IPS DF 19.7 (cell line): ENCODE results near the gene CPNE2.
"Not testable (repeated sequence)": the region's sequence is repeated elsewhere in the genome, so short reads cannot be mapped to it uniquely, and the experiment has no call there.

Experiments
- DNase-seq: peaks from one replicate; pipeline ENCODE4 v3.0.0-alpha.2; 2013; ENCODE audit warnings: low read depth, low spot score

CPNE2 gene

DNA sequence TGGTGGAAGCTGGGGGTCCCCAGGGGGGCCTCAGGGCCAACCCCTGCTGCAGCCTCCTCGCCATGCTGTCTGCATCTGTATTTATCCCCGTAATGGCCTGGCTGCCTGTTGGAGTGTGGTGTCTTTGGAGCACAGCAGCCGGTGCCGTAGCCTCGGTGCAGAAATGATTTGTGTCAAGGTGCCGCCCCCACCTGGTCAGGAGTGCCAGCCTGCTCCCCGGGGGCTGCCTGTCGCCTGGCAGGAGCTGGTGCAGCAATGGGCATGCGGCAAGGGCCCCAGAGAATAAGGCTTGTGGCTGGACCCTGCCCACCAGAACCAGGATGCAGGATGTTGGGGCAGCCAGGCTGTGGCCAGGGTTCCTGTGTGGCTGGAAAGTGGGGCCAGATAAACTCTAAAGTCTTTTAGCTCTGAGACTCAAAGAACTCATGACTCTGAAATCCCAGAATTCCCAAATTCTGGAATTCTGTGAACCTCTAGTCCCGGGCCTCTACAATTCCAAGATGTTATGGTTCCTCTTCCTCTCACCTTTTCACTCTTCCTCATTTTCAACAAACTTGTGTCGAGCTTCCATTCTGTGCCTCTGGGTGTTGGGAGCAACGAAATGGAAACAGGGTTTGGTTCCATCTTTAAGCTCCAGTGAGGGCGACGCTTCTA is 5.9 kb downstream of the CPNE2 start:
- no peak for DNase-seq

DNA sequence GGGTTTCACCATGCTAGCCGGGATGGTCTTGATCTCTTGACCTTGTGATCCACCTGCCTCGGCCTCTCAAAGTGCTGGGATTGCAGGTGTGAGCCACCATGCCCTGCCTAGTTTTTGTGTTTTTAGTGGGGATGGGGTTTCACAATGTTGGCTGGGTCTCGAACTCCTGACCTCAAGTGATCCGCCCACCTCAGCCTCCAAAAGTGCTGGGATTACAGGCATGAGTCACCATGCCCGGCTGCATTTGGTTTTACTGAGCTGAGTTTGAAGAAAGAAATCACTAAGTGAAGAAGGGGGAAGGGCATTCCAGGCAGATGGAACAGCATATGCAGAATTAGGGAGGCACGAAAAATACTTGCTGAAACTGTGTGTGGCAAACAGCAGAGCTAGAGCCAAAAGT is 7.6 kb downstream of the CPNE2 start:
- DNase-seq: not testable (repeated sequence)

DNA sequence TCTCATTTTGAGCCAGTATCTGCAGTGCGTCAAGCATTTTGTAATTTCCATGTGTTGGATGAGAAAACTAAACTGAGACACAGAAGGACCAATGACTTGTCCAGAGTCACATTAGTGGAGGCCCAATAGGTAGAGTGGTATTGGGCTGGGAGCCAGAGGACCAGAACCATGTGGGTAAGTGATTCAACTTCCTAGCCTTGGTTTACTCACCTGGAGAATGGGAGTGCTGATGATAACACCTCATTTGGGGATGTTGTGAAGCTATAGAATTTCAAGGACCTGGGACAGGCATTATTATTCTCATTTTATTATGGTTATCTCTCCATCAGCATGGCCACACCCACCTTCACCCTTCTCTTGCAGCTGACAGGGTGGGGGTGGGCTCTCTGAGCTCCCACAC is 8.1 kb downstream of the CPNE2 start:
- no peak for DNase-seq

DNA sequence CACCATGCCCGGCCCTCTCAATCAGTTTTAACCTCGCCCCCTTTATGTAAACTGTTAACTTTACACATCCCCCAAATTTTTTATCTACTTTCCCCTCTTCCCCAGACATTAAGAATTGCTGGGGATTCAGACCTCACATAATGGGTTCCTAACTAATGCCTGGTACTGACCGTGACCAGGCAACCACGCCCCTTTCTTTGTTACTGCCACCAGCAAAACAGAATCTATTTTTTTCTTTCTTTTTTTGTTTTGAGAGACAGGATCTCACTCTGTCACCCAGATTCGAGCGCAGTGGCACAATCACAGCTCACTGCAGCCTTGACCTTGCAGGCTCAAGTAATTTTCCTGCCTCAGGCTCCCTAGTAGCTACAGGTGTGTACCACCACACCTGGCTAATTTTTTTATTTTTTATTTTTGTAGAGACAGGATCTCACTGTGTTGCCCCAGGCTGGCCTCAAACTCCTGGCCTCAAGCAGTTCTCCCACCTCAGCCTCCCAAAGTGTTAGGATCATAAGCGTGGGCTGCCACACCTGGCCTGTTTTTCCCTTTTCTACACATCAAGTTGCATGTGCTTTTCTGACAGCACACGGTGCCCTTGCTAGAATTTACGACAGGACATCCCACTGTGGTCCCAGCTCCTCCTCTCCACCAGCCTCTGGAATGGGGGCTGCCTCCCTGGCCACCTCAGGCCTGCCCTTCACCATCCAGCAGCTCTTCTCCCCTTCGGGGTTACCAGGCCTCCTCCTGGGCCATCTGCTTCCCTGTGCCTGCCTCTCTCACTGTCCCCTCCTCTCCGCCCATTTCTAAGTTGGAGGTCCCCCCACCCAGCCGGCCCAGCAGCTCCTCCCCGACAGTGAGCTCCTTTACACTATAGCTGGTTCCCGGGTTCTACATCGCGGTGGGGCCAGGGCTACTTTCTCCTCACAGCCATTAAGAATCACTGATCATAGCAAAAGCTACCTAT is 10.8 kb downstream of the CPNE2 start:
- DNase-seq: no peak

DNA sequence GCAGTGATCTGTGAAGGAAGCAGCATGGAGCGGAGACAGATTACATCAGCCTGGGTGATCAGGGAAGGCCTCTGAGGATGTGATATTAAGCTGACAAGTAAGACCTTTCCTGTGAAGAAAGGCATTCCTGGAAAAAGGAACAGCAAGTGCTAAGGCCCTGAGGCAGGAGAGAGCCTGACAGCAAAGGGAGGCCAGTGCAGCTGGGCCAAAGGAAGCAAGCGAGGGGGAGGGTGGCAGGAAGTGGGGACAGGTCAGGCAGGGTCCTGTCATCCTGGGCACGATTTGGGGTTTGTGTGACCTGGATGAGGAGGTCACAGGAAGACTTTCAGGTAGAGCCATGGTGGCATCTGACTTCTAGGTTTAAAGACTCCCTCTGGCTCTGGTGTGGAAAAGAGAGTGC is 12.3 kb downstream of the CPNE2 start:
- DNase-seq: no peak

DNA sequence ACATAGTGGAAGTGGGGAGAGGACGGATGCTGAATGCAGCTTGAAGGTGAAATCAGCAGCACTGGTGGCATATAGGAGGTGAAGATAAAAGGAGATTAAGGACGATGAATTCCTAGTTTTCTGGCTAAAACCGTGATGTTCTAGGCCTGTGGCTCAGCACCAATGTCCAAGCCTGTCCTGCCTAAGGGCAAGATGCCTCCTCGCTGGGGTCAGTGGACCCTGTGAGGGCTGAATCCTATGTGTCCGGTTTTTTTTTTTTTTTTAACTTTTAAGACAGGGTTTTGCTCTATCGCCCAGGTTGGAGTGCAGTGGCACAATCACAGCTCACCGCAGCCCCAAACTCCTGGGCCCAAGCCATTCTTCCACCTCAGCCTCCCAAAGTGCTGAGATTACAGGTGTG is 12.8 kb downstream of the CPNE2 start:
- no peak for DNase-seq

DNA sequence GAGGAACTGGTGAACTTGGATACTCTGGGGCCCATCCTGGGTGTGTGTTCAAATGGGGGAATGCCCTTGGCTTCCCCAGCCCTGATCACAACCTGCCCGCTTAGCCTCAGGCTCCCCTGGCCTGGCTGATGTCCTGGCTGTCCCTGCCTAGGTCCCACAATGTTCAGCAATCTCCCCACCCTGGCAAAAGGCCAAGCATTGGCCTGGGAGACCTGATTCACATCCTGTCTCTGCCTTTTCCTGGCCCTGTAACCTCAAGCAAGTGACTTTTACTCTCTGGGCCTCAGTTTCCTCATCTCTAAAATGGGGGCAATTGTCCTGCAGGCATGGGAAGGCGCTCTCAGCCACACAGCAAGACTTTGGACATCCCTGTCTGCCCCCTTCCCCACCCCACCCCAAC is 14.4 kb downstream of the CPNE2 start:
- DNase-seq: no peak

DNA sequence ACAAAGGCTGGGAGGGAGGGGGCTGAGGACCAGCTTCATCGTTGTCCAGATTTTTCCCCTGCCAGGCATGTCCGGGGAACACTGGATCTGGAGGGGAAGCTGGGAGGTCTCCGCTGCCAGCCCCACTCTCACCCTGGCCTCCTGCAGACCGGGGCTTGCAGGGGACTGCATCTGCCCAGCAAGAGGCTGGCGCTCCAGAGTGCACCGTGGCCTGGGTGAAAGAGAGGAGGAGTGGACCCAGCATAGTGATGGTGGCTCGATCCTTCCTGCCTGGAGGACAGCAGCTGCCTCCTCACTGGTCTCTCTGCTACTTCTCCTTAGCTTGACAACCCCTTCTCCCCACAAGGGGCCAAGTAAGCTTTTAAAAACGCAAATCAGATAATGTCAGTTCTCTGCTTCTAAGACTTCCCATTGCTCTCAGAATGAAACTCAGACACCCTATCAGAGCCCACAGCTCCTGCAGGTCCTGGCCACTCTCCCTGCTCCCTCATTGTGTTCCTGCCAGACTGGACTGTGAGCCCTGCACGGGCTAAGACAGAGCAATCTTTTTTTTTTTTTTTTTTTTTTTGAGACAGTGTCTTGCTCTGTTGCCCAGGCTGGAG is 15.0 kb downstream of the CPNE2 start:
- DNase-seq: no peak

DNA sequence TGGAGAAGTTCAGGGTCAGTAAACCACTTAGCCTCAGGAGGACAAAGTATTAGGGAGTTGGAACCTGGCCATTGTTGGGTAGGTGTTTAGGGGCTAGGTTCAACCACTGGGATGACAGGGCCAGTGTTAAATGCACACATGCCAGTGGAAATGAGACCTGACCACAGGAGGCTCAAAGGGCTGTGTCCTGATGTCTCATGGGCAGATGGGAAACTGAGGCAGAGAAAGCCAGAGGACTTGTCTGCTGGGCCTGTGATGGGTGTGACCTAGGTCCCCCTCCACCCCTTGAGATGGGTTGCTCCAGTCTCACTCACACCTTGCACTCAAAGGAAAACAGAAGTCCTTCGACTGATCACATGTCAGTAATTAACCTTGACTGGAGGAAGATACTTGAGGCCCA is 16.0 kb downstream of the CPNE2 start:
- no peak for DNase-seq

DNA sequence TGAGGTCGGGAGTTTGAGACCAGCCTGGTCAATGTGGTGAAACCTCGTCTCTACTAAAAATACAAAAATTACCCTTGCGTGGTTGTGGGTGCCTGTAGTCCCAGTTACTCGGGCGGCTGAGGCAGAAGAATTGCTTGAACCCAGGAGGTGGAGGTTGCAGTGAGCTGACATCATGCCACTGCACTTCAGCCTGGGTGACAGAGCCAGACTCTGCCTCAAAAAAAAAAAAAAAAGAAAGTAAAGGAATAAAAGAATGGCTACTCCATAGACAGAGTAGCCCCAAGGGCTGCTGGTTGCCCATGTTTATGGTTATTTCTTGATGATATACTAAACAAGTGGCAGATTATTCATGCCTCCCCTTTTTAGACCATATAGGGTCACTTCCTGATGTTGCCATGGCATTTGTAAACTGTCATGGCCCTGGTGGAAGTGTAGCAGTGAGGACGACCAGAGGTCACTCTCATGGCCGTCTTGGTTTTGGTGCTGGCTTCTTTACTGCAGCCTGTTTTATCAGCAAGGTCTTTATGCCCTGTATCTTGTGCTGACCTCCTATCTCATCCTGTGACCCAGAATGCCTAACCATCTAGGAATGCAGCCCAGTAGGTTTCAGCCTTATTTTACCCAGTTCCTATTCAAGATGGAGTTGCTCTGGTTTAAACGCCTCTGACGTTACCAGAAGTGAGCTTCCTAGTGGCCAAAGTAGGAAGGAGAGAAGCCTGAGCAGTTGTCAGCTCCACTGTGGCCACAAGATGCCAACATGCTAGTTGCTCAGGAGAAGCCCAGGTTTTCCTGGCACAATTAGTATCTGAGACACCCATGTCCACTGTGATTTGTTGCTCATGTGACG is 17.1 kb downstream of the CPNE2 start:
- DNase-seq: not testable (repeated sequence)

DNA sequence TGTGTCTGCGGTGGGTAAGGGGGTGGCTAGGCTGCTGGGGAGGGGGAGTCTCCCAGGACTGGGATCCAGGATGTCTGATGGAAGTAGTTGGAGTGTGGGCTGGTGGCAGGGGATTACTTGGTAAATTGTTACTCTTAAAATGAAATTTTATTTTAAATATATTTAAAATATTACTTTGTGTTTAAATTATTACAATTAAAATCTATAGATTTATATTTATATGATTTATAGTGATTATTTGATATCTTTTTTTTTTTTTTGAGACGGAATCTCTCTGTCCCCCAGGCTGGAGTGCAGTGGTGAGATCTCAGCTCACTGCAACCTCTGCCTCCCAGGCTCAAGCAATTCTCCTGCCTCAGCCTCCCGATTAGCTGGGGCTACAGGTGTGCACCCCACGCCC is 18.6 kb downstream of the CPNE2 start:
- no peak for DNase-seq

DNA sequence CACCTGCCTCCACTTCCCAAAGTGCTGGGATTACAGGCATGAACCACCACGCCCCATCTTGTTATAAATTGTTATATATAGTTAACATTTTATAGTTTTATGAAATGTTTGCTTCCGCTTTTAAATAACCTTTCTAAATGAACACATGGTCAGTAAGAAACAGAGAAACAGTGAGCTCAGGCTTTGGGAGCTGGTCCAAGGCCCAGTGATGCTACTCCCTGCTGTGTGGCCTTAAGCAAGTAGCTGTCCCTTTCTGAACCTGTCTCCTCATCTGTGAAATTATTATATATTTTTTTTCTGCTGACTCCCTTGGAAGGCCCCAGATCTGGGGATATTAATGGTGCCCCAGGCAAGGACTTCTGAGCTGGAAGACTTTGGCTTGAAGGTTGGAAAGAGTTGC is 19.0 kb downstream of the CPNE2 start:
- no peak for DNase-seq

DNA sequence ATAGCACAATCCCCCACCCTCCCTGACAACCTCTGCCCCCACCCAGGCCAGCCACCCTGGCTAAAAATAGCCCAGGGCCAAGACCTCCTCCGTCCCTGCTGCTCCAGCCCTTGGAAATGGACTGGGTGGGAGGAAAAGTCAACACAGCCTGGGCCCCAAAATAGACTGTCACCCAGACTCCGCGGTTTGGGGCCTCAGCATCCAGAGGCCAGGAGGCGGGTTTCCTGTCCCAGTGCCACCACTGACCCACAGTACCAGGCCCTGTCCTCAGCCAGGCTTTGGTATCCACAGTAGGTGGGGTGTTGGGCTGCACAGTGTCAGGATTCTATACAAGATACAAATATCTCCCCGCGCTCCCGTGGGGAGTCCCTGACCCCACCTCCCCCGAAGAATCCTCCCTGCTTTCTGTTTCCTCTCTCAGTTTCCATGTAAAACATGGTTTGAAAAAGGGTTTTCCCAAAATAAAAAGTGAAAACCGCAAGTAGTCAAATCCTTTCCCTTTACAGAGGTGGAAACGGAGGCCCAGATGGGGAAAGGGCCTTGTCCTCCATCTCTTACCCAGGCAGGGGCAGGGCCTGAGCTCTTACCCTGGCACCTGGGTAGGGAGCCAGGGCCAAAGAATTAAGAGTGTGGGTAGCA is 20.1 kb downstream of the CPNE2 start:
- DNase-seq: no peak

DNA sequence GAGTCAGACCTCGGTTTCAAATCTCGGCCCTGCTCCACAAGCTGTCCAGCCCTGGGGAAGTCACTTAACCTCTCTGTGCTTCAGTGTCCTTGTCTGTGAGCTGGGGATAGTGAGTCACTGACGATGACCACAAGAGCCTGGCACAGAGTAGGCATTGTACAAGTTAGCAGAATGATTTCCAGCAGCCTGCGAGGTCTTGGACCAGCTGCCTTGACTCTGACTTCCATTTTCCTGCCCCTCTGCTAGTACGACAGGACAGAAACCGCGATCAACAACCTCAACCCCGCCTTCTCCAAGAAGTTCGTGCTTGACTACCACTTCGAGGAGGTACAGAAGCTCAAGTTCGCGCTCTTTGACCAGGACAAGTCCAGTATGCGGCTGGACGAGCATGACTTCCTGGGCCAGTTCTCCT is 20.7 kb downstream of the CPNE2 start:
- DNase-seq: no peak

DNA sequence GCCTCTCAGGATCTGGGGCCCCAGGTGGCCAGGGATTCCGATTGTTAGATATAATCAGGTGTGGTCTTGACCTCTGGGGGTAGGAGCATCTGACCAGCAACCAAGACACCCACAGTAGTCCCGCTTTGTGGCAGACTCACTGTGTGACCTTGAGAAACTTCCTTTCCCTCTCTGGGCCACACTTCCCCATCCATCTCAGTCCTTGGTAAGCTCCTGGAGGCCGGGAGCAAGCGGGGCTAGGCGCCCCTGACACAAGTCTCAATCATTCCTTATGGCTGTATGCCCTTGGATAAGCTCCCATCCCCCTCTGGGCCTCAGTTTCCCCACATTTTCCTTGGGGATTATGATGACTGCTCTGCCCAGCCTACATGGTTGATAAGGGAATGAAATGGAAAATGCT is 21.3 kb downstream of the CPNE2 start:
- DNase-seq: no peak

DNA sequence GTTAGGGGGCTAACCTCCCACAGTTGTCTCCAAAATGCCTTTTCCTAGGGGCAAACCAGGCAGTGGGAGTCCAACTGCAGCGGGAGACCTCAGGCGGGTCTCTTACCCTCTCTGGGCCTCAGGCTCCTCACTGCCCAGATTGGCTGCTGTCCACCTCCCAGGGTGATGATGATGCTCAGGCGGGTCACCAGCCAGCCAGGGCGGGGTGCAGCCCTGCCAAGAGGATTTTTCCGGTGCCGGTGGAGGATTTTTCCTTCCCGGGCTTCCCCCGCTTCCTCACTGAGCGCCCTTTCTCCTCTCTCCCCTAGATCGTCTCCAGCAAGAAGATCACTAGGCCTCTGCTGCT is 22.8 kb downstream of the CPNE2 start:
- no peak for DNase-seq

DNA sequence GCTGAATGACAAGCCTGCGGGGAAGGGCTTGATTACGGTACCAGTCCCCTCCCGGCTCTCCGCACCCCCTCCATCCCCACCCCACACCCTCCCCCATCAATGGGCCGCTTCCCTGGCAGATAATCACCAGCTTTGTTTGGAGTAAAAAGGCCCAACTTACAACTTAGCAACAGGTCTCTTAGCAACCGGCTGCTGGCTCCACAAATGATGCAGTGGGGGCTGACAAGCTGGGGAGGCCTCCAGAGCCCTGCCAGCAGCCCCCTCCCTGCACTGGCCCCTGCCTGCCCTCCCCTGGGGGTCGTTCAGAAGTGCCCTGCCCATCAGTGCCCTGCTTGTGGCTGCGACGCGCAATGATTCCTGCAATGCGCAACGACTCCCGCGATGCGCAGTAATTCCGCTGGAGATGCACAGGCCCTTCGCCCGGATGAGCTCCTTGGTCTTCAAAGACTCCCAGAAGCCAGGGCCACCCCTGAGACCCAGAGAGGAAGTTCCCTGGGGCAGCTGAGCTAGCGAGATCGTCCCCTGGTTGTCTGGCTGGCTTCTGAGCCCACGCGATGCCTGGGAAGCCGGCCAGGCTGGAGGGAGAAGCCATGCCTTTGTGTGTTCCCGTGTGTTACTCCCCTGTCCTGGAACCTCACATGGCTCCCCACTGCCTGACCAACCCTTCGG is 23.3 kb downstream of the CPNE2 start:
- DNase-seq: no peak

DNA sequence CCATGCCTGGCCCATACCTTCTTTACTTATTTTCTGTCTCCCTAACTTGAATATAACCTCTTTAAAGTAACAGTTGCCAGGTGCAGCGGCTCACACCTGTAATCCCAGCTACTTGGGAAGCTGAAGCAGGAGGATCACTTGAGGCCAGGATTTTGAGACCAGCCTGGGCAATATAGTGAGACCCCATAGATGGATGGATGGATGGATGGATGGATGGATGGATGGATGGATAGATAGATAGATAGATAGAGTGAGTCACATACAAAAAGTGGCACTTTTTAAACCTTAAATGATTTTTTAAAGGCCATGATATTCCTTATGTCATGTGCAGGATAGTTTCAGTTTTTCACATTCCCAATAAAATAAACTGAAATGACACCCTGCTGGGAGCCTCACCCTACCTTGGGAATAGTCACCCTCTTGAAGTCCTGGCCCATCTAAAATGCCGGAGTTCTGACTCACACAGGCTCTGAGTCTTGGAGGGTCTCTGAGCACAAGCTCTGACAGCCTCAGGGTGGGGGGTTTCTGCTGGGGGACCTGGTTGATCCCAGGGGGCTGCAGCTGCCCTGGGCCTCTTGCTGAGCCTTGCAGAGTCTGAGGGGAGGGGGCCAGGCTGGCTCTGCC is 26.2 kb downstream of the CPNE2 start:
- no peak for DNase-seq

DNA sequence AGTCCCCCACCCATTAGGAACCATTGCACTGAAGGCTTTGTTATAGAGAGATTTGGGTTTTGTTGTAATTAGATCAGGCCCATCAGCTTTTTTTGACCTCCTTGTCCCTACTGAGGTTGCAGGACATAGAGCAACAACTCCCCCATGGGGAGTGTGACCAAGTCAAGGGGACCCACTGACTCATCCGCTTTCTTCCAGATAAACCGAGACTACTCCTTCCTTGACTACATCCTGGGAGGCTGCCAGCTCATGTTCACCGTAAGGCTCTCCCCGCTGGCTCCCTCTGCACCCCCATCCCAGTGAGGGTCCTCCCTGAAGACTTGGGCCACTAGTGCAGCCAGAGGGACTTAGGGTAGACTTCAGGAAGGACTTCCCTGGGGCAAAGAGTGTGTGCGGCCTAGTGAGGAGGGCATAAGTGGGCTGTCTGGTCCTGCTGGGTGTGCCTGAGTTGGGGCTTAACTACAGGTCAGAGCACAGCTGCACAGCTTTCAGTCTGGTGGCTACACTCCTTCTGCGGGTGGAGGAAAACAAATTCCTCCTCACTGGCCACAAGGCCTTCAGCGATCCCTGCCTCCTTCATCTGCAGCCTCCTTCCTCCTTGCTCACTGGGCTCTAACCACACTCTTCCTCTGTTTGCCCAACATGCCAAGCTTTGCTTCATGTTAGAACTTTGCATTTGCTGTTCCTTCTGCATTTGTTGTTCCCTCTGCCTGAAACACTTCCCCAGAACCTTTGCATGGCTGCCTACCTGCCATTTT is 31.0 kb downstream of the CPNE2 start:
- DNase-seq: no peak
